Spinal cord (tissue), 10 donors: ENCODE data around the gene RAB4B. TPM values are rescaled to one million over a fixed set of nuclear protein-coding genes. Genes with fewer than 3 reads are reported as not detected.
"Not testable (repeated sequence)": the region's sequence is repeated elsewhere in the genome, so short reads cannot be mapped to it uniquely, and the experiment has no call there.

Source experiments
- DNase-seq, 6 donors: peaks; one replicate each; pipeline versions ENCODE4 v3.0.0 to v3.0.0-alpha.2; 2013 to 2015; ENCODE audit warnings: low spot score in 6 of 6, low read depth in 4 of 6
- H3K27ac ChIP-seq: one replicate; pipeline ENCODE4 v1.5.1; 2013; ENCODE audit warnings: low read depth, low read length, control low read depth
- H3K27me3 ChIP-seq: one replicate; pipeline ENCODE4 v1.6.1; 2013; ENCODE audit warnings: low read length; ENCODE audit not compliant: control insufficient read depth, insufficient read depth
- H3K36me3 ChIP-seq: one replicate; pipeline ENCODE4 v1.6.1; 2013; ENCODE audit warnings: low read length; ENCODE audit not compliant: control insufficient read depth, insufficient read depth
- H3K4me1 ChIP-seq: one replicate; pipeline ENCODE4 v1.6.1; 2013; ENCODE audit warnings: low read length; ENCODE audit not compliant: control insufficient read depth, insufficient read depth
- H3K4me3 ChIP-seq: one replicate; pipeline ENCODE4 v1.5.1; 2013; ENCODE audit warnings: low read depth, low read length, control low read depth
- H3K9me3 ChIP-seq: one replicate; pipeline ENCODE4 v1.6.1; 2013; ENCODE audit warnings: low read length; ENCODE audit not compliant: control insufficient read depth, insufficient read depth
- WGBS: methylation state at CpG from one replicate; pipeline ENCODE4 v1.1.5; 2013; ENCODE audit warnings: missing lambda C conversion rate; ENCODE audit not compliant: insufficient coverage; 5-methylcytosine and 5-hydroxymethylcytosine counted together
- polyA plus RNA-seq, 2 donors: library from polyadenylated mRNA; unstranded; fragments of 120-200 nt; gene quantifications; one replicate each; pipeline ENCODE4 v1.2.1, GENCODE V29; 2013; ENCODE audit not compliant: insufficient read length in 2 of 2
- total RNA-seq, 2 donors: library from RNA; depleted of rRNA in 1 of 2; stranded (reverse); fragments of 120-200 nt in 1 of 2; fragments of >200 nt in 1 of 2; gene quantifications; one replicate each; pipeline versions ENCODE4 v1.2.3 to v1.2.4, GENCODE V29; 2013 to 2014
- donor health status: healthy.

Gene RAB4B
- total and polyA plus RNA-seq, 4 donors: 13.1 to 50.8 (median 35.2) TPM

DNA sequence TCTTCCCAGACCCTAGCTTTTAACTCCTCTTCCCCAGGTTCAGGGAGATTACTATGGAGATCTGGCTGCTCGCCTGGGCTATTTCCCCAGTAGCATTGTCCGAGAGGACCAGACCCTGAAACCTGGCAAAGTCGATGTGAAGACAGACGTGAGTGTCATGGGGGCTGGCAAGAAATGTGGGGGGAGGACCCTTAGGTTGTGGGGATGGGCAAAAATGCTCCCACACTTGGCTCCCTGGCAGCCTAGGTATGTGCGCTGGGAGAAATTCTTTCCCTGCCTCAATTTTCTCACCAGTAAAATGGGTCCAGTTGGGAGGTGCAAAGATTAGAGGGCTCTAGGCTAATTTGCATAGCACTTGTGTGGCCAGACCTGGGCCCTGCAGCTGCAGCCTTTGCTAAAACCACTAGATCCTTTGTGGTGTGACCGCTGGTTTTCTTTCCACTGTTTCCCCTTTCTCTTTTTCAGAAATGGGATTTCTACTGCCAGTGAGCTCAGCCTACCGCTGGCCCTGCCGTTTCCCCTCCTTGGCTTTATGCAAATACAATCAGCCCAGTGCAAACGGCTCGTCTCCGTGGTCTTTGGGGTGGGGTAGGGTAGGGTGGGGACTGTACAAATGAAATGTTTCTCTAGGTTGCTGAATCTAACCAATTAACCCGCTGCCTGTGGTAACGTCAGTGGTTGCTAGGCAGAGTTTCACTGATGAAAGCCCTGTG, 959 bp upstream of the RAB4B start:
- Histone ChIP-seq H3K27ac (peak overlapping the region; percentile 100), H3K4me1 (peaks cover 36% of the 10 kb centered on the region), H3K9me3 (no peaks in the 10 kb centered on the region), H3K27me3 (no peaks in the 10 kb centered on the region), H3K36me3 (peaks cover 19% of the 10 kb centered on the region), H3K4me3 (peak overlapping the region; percentile 69)
- peak; percentile 90 to 99 (median 94) for DNase-seq
- WGBS: 2% methylated on average over 12 of the region's 13 CpGs

DNA sequence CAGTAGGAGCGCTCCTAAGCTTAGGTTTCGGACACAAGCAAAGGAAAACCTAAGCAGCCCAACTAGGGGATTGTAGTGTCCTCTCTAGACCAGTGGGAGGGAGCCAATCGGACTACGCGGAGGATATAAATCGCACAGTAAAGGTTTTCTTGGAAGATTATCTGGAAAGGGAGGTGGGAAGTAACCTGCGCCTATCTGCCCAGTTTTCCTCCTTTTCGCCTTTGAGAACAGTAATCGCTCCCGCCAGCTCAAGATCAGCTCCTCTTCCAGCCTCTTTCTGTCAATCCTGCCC, 456 bp upstream of the RAB4B start:
- Histone ChIP-seq H3K36me3 (peaks cover 19% of the 10 kb centered on the region), H3K4me1 (peaks cover 36% of the 10 kb centered on the region), H3K4me3 (peak overlapping the region; percentile 69), H3K27me3 (no peaks in the 10 kb centered on the region), H3K9me3 (no peaks in the 10 kb centered on the region), H3K27ac (peak overlapping the region; percentile 100)
- DNase-seq: no peak
- WGBS: 0% methylated on average over 4 of the region's 10 CpGs

DNA sequence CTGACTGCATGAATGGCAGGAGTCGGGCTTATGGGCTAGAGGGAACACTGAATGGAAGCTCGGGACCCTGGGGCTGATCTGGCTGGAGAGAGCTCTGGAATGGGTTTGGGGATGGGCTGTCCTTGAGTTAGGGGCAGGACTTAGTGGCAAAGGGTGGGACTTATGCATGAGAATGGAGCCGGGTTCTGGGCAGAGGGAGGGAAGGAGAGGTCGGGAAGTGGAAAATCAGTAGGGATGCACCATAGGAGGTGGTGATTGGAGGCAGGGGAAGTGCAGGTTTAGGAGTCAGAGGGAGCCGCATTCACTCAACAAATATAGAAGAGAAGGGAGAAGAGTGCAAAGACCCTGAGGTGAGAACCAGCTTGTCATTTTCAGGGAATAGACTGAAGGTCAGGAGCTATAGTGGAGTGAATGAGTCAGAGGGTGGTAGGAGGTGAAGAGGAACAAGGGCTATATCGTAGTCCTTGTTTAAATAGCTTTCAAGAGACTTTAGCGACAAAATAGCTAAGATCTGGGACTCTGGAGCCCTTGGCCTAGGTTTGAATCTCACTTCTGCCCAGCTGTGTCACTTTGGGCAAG, 748 bp downstream of the RAB4B start:
- Histone ChIP-seq H3K36me3 (peaks cover 20% of the 10 kb centered on the region), H3K4me3 (peak overlapping the region; percentile 69), H3K27ac (peak overlapping the region; percentile 96), H3K9me3 (no peaks in the 10 kb centered on the region), H3K27me3 (no peaks in the 10 kb centered on the region), H3K4me1 (peaks cover 36% of the 10 kb centered on the region)
- DNase-seq: peak in 1 of 6 donors; percentile 8
- WGBS: 7% methylated on average over 7 of the region's 7 CpGs

DNA sequence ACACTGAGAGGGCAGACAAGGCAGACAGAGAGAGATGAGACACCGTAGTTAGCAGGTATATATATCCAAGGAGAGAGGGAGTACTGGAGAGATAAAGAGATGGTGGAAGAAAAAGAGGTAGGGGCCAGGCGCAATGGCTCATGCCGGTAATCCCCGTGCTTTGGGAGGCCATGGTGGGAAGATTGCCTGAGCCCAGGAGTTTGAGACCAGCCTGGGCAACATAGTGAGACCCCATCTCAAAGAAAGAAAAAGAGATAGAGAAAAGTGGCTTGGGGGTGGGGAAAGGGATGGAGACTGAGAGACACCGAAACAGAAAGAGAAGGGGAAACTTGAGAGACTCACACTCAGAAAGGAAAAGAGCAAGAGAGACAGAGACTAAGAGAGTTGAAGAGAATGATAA, 2.5 kb downstream of the RAB4B start:
- peaks cover 24% of the 10 kb centered on the region for H3K4me1 ChIP-seq
- WGBS: 94% methylated on average over 5 of the region's 5 CpGs

DNA sequence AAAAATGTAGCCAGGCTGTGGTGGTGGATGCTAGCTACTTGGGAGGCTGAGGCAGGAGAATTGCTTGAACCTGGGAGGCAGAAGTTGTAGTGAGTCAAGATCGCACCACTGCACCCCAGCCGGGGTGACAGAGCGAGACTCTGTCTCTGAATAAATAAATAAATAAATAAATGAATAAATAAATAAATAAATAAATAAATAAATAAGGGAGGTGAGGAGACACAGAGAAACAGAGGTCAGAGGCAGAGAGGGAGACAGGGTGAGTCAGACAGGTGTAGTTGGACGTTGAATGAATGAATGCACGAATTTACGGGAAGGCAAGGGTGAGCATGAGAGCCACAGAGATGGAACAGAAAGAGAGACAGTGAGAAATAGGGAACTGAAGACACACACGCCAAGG, 3.1 kb downstream of the RAB4B start:
- Histone ChIP-seq H3K4me1 (peaks cover 20% of the 10 kb centered on the region), H3K36me3 (peaks cover 37% of the 10 kb centered on the region), H3K27ac (no peak overlapping the region), H3K27me3 (no peaks in the 10 kb centered on the region), H3K9me3 (no peaks in the 10 kb centered on the region), H3K4me3 (no peak overlapping the region)
- 100% methylated on average over 4 of the region's 7 CpGs for WGBS
- DNase-seq: no peak

More for the DNA sequence above, 2.5 kb downstream of the RAB4B start:
- Histone ChIP-seq H3K27ac (no peak overlapping the region), H3K9me3 (no peaks in the 10 kb centered on the region), H3K4me3 (no peak overlapping the region), H3K36me3 (peaks cover 33% of the 10 kb centered on the region), H3K27me3 (no peaks in the 10 kb centered on the region)
- DNase-seq: no peak

DNA sequence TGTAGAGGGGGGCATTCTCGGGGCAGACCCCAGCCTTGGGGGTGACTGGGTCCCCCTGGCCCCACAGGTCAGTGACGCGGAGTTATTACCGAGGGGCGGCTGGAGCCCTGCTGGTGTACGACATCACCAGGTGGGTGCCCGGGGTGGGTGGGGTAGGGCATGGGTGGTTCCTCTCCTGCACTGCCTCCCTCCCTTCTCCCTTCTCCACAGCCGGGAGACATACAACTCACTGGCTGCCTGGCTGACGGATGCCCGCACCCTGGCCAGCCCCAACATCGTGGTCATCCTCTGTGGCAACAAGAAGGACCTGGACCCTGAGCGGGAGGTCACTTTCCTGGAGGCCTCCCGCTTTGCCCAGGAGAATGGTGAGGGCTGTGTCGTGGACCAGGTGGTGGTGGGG, 5.7 kb downstream of the RAB4B start:
- no peaks in the 10 kb centered on the region for H3K27me3 ChIP-seq

DNA sequence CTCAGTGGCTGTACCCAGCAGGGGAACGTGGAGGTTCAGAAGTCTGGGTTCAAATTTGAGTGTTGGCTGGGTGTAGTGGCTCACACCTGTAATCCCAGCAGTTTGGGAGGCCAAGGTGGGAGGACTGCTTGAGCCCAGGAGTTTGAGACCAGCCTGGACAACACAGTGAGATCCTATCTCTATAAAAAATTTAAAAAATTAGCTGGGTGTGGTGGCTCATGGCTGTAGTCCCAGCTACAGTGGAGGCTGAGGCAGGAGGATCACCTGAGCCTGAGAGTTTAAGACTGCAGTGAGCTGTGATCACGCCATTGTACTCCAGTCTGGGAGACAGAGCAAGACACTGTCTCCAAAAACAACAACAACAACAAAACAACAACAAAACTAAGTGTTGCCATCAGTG, 6.1 kb downstream of the RAB4B start:
- H3K9me3 ChIP-seq, H3K27me3 ChIP-seq, H3K4me3 ChIP-seq, DNase-seq, H3K4me1 ChIP-seq, H3K27ac ChIP-seq: not testable (repeated sequence)
- H3K36me3 ChIP-seq: peaks cover 61% of the 10 kb centered on the region
- no CpG with 5 or more reads among the region's 2 CpGs for WGBS

More for the DNA sequence above, 5.7 kb downstream of the RAB4B start:
- WGBS: 91% methylated on average over 5 of the region's 14 CpGs
- H3K9me3 ChIP-seq: no peaks in the 10 kb centered on the region
- H3K4me1 ChIP-seq: peaks cover 5% of the 10 kb centered on the region
- DNase-seq: no peak
- H3K4me3 ChIP-seq: no peak overlapping the region
- peaks cover 58% of the 10 kb centered on the region for H3K36me3 ChIP-seq
- H3K27ac ChIP-seq: no peak overlapping the region

DNA sequence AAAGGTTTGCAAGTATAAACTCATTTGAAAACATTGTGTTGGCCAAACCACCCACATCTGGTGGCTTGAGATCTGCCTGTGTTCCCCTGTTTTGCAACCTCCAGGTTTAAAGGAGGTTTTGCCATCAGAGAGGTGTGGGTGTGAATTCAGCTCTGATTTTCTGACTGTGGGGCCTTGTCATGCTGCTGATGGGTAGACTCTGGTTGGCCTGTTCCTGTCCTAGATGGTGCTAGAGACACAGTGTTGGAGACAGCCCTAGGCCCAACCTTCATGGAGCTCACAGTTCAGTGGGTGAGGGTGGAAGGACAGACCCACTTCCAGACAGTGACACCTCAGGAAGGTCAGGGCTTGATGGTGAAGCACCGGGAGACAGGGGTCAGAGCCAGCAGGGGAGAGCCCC, 7.5 kb downstream of the RAB4B start:
- H3K27me3 ChIP-seq: no peaks in the 10 kb centered on the region
- peaks cover 64% of the 10 kb centered on the region for H3K36me3 ChIP-seq
- no peak overlapping the region for H3K4me3 ChIP-seq
- H3K4me1 ChIP-seq: no peaks in the 10 kb centered on the region
- DNase-seq: no peak
- 67% methylated on average over 1 of the region's 1 CpG for WGBS
- H3K9me3 ChIP-seq: no peaks in the 10 kb centered on the region
- H3K27ac ChIP-seq: no peak overlapping the region

DNA sequence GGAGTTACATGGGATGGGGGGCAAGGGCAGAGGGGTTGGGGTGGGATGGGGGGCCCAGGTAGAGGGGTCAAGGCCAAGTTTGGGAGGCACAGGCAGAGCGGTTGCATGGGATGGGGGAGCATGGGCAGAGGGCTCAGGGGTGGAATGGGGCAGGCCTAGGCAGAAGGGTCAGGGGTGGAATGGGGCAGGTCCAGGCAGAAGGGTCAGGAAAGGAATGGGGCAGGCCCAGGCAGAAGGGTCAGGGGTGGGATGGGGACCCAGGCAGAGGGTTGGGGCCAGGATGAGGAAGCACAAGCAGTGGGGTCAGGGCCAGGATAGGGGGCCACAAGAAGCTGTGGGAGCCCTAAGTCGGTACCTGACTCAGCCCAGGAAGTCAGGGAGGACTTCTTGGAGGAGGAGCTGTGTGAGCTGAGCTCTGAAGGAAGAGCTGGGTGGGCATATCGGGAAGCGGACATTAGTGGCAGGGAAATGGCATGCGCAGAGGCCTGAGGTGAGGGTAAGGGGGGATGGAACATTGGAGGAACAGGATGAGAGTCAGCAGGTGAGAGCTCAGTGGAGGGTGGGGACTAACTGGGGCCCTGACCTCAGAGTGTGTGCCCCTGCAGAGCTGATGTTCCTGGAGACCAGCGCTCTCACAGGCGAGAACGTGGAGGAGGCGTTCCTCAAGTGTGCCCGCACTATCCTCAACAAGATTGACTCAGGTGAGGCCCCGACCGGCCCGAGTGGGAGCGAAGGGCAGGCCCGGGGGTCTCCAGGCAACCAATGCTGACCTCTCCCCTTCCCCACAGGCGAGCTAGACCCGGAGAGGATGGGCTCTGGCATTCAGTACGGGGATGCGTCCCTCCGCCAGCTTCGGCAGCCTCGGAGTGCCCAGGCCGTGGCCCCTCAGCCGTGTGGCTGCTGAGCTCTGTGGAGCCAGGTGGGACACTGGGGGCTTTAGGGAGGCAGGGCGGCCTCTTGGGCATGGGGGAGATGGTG, 8.3 kb downstream of the RAB4B start:
- Histone ChIP-seq H3K27me3 (no peaks in the 10 kb centered on the region), H3K36me3 (peaks cover 63% of the 10 kb centered on the region), H3K27ac (no peak overlapping the region), H3K4me3 (no peak overlapping the region), H3K9me3 (no peaks in the 10 kb centered on the region), H3K4me1 (peaks cover 3% of the 10 kb centered on the region)
- WGBS: 91% methylated on average over 20 of the region's 25 CpGs
- no peak for DNase-seq
